GM18502 (cell line): ENCODE measurements around the gene TBX18.

Experiments
- ATAC-seq: cut with Tn5 transposase; IDR thresholded peaks from one replicate; pipeline ENCODE4 v1.9.1; 2021; ENCODE audit warnings: mild to moderate bottlenecking; ENCODE audit not compliant: unreplicated experiment, poor library complexity

TBX18 gene

GRCh38 chr6:84685983-84686584 is 78.3 kb downstream of the TBX18 start:
- ATAC-seq, result peak; percentile 74

DNA sequence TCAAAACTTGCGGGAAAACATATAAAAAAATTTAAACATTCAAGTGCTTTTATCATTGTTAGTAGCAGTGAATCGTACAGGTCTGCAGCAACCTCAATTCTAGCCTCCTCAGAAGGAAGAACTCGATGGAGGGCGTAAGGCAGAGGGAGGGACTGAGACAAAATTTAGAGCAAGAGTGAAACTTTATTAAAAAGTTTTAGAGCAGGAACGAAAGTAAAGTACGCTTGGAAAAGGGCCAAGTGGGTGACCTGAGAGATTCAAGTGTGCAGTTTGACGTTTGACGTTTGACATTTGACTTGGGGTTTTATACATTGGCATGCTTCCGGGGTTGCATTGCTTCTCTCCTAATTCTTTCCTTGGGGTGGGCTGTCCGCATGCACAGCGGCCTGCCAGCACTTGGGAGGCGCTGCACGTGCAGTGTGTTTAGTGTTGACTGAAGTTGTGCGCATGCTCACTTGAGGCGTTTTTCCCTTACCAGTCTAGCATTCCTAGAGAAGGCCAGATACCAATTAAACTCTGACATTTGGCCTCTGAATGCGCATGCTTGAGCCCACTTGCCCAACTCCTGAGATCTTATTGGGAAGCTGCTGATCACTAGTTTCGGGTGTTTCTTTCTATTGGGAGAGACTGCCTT is 82.6 kb downstream of the TBX18 start:
- ATAC-seq, result no peak

DNA sequence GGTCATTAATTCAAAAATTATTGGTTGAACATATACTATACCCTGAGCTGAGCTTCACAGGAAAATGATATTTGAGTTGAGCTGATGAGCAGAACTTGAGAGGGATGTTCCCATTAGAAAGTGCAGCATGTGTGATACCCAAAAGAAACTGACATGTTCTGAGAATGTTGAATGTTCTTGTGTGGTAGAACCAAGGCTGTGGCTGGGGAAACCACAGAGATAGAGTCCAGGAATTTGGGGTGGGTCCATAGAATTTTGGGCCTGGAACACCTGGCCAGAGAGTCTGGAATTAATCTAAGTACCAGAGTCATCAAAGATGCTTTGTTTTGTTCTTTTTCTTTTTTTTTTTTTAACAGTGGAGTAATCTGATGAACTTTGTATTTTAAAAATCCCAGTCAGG is 88.7 kb downstream of the TBX18 start:
- no peak for ATAC-seq

DNA sequence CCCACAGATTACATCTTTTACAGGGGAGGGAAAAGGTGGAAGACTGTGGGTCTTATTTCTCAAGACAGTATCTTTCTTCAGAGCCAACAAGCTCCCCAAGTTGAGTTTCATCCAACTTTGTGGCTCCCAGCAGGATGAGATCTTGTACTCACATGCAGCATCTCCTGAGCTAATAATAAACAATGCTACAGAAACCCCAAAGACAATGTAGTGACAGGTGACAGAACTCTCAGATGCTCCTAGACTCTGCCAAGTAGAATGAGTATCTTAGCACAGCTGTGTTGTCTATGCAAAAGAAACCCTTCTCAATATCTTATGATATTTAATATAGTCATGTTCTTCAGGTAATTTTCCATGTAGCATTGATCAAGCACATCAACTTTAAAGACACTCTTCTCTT is 90.0 kb downstream of the TBX18 start:
- ATAC-seq, result no peak

DNA sequence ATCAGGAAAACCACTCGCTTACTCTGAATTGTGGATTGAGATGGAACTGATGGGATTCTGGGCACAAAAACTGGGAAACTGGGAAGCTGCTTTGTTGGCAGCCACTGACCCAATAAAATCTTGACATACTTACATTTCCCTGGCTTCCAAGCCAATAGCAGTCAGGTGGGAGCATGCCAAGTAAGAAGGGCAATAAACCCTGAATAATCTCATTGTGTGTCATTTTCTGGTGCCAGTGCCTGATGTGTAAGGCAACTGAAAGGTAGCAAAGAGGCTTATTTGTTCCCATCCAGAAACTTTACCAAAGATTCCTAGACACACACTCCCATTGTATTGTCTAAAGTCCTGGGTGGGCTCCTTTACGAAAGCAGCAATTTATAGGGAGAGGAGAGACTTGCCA is 93.2 kb downstream of the TBX18 start:
- no peak for ATAC-seq

DNA sequence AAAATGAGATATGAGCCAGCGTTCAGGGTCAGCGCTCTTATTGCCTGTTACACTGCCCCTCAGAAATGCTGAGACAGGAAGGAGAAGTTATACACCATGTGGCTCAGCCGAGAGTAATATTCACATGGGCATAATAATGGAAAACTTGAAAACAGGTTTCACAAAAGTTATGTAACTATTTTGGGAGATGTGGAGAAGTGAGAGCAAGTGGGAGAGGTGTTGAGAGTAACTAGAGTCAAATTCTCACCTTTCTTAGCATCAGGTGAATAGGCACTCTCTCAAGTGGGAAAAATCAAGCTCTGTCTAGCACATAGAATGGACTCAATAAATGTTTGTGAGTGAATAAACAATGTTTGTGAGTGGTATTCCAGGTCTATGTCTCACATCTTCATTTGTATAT is 94.5 kb downstream of the TBX18 start:
- ATAC-seq, result no peak

GRCh38 chr6:84667252-84668213 is 96.9 kb downstream of the TBX18 start:
- ATAC-seq, result no peak

DNA sequence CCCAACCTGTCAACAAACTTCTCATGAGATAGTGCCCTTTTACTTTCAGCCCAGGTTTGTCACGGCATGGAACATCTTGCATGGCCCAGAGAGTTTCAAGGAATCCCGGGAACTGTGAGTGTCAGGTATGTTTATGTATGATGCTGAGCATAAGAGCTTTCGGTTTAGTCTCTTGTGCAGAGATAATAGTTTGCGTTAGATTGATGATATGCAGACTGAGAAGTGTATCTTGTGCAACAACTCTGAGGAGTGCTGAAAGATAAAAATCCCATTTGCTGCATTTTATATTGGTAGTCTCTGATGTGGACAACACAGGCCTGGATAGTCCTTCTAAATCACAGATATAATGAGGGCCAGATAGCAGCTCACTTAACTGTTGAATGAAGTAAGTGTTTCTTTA is 99.0 kb downstream of the TBX18 start:
- no peak for ATAC-seq

GRCh38 chr6:84663866-84664265 is 100.5 kb downstream of the TBX18 start:
- no peak for ATAC-seq

DNA sequence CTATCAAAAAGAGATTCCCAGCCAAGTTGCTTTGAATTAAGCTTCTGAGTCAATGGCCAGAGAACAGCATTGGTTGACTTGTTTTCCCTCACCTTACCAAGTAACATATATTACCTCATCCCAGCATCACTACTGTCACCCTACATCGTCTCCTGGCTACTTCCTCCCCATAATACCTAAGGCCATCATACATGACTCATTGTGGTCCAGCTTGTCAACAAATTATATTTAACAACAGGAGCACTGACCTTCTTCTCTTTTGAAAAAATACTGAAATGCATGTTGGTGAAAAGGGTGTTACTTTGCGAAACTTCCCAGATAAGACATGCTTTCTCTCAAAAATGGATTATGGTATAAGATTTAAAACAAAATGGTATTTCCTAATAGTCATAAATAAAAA is 106.9 kb downstream of the TBX18 start:
- ATAC-seq, result no peak

- ATAC-seq, result no peak
Observed at GRCh38 chr6:84657025-84657424, 107.4 kb downstream of the TBX18 start.

DNA sequence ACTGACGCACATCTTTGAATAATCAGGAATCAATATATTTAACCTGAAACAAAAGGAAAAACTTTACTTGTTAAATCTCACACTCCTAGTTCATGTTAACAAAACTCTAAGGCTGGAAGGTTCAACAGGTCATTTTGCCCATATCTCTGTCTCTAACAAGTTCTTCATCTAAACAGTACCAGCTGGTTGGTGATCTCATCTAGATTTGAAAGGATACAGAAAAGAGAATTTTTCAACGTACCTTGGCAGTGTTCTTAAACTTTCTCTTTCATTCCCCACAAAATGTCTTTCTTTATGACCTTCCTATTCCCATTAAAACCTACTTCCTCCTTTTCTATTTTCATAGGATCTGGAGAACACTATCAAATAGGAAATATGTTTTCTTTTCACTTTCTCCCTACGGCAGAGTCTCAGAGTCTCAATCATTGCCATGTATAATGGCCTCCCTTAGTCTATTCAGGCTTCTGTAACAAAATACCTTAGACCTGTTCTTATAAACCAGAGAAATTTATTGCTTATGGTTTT is 111.3 kb downstream of the TBX18 start:
- no peak for ATAC-seq

DNA sequence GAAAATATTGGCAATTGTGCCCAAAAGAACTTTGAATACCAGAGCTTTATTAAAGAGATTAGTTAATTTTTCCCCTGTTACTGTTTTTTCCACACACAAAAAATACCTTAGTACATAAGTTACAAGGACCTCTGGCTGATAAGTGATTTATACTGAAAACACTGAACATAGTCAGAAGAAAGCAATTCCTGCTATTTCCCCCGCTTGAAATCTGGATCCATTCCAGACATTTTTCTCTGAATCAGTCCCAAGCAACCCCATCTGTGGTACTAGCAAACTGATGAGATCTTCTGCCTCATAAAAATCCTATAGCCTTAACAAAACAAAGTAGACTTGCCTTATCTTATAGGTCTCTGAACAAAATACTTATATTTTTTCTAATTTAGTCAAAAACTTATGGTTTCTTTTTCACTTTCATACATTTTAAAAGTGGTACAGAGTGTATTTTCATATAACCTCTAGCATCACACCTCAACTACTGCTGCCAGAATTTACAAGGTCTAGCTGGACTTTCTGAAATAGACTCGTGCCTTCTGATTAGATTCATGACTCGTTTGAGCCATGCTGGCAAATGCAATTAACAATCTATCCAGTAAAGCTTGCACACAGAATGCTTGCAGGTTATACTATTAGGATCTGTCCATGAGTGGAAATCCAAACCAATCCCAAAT is 111.9 kb downstream of the TBX18 start:
- no peak for ATAC-seq

- no peak for ATAC-seq
Observed at GRCh38 chr6:84651583-84651982, 112.8 kb downstream of the TBX18 start.

GRCh38 chr6:84648444-84648843 is 116.0 kb downstream of the TBX18 start:
- no peak for ATAC-seq

DNA sequence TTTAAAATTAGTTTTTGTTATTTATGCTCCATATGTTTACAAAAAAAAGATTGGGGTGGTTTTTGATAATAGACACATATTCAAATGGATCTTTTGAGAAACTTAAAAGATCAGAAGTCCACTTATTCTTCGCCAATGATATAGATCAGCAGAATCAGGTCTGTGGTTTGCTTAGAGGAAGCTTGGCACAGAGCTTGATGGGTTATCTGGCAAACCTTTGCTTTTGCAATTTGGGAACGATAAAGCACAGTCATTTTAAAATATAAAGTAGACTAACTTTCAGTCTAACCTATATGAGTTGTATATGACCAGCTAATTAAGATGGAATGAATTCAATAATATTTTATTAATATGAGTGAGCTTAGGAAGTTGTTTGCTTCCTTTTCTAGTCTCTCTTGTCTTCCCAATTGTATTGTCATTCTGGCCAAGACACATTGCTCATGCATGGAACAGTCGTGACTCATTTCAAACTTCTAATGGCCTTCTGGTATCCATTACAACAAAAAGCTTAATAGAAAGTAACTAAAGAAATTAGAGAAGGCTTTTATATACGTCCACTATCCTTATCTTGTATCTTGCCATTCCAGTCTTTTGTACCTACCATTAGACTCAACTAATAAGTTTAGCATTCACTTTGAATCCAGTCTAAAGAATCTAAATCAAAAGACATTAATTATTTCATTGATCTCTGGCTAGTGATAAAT is 118.7 kb downstream of the TBX18 start:
- no peak for ATAC-seq

GRCh38 chr6:84645000-84645399 is 119.4 kb downstream of the TBX18 start:
- no peak for ATAC-seq

GRCh38 chr6:84643778-84644177 is 120.6 kb downstream of the TBX18 start:
- no peak for ATAC-seq

DNA sequence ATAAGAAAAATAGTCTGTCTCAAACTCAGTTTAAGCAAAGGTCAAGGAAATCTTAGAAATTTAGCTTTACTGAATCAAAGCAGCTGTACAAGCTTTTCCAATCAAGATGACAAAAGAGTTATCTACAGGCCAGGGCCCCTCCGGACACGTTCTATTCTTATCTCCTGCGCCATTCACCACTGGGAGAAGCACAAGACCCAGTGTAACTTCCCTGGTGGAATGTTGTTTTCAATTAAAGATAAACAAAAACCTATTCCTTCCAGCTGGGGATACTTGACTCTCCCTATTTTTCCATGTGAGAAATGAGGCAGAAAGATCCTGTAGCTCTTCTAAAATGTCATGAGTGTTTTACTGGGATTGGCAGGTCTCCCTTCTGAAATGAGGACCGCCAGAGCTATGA is 123.3 kb downstream of the TBX18 start:
- no peak for ATAC-seq

DNA sequence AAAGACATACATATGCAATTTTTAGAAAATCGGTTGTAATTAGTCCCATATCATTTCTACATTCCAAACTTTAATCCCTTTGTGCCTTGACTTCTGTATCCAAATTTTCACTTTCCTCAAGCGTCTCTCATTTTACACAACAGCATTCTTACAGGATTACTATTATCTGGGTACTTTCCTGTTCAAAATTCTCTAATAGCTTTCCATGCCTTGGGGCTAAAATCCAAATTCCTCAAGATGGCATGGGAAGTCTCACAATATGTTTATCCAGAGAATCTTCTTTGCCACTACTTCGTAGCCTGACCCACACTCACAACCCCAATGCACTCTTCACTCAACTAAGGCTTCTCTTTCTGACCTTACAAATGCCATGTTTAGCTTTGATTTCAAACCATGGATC is 125.0 kb downstream of the TBX18 start:
- no peak for ATAC-seq
